SW480 (cell line): Measurements from ENCODE around the gene ENO4.

ENCODE experiments used
- DNase-seq: peaks from one replicate; pipeline ENCODE4 v3.0.0-alpha.2; 2016; ENCODE audit warnings: low spot score

Gene ENO4

DNA sequence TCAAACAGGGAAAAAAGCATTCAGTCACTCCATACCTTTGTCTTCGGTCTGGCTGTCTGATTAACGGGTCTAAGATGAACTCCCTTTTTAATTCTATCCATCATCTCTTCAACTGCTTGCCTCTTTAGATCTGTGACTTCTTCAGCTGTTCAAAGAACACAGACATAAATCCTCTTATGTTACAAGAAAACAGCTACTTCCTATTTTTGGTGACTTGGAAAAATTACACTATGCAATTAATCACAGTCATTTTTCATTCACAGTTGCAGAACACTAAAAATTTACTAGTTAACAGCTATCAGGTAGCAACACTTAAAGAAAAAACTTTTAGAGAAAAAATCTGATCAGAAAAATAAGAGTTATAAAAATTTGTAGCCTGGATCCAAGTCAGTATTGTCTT lies 66.0 kb downstream of the ENO4 start:
- no peak for DNase-seq

- no peak for DNase-seq
These were observed 68.2 kb downstream of the ENO4 start for GRCh38 chr10:116917481-116917880.

- DNase-seq = no peak
These were observed 69.3 kb downstream of the ENO4 start for GRCh38 chr10:116918583-116918982.

GRCh38 chr10:116919164-116919563 lies 69.9 kb downstream of the ENO4 start:
- DNase-seq = no peak

GRCh38 chr10:116919706-116920105 lies 70.4 kb downstream of the ENO4 start:
- no peak for DNase-seq

GRCh38 chr10:116925056-116925455 lies 75.8 kb downstream of the ENO4 start:
- no peak for DNase-seq

GRCh38 chr10:116926426-116926825 lies 77.1 kb downstream of the ENO4 start:
- DNase-seq = no peak

DNA sequence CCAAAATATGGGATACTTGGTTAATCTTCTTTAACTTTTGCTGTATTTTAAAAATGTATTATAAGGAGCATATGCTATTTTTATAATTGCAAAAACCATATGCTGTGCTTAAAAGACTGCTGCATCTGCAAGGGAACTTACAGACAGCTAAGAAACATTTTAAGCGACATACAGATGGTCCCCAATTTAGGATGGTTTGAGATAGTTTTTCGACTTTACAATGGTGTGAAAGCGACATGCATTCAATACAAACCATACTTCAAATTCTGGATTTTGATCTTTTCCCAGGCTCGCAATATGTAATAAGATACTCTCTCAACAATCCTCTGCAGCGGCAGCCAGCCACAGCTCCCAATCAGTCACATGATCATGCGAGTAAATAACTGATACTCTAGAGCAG lies 82.5 kb downstream of the ENO4 start:
- DNase-seq = no peak
